WERI-Rb-1 (cell line): ENCODE data around the gene ANKRD12.

Source experiments
- DNase-seq: peaks from one replicate; pipeline ENCODE4 v3.0.0-alpha.2; 2020
- H3K27ac ChIP-seq: fragments of 250-450 bp; sonication (Bioruptor Pico); 2 replicates; pipeline ENCODE4 v1.5.1; 2020; ENCODE audit warnings: mild to moderate bottlenecking, moderate library complexity
- H3K27me3 ChIP-seq: fragments of 250-450 bp; sonication (Bioruptor Pico); 2 replicates; pipeline ENCODE4 v1.5.1; 2021; ENCODE audit warnings: mild to moderate bottlenecking, low read depth, moderate library complexity; ENCODE audit not compliant: insufficient read depth, severe bottlenecking
- H3K36me3 ChIP-seq: fragments of 250-450 bp; sonication (Bioruptor Pico); 2 replicates; pipeline ENCODE4 v1.5.1; 2020; ENCODE audit warnings: mild to moderate bottlenecking, moderate library complexity
- H3K4me3 ChIP-seq: 2 replicates; pipeline ENCODE4 v1.5.1; 2011; ENCODE audit warnings: low read depth, mild to moderate bottlenecking, control low read depth, low read length
- H3K9me3 ChIP-seq: fragments of 250-450 bp; sonication (Bioruptor Pico); 2 replicates; pipeline ENCODE4 v1.5.1; 2021; ENCODE audit warnings: mild to moderate bottlenecking, moderate library complexity; ENCODE audit not compliant: severe bottlenecking
- CTCF ChIP-seq: IDR thresholded peaks from 2 replicates; pipeline ENCODE4 v1.5.1; 2011; ENCODE audit warnings: low read depth, mild to moderate bottlenecking, control low read depth, inconsistent platforms, low read length

ANKRD12 gene

GRCh38 chr18:9333441-9334328 lies 197.1 kb downstream of the ANKRD12 start:
- H3K9me3 ChIP-seq = peaks cover 16% of the 10 kb centered on the region

GRCh38 chr18:9334329-9334972 lies 197.9 kb downstream of the ANKRD12 start, which contains the start of gene TWSG1:
TSS of gene TWSG1 (plus strand) at chr18:9334773. CDS start at chr18:9337230, 2,457 bp downstream.
- H3K9me3 ChIP-seq = peaks cover 16% of the 10 kb centered on the region
- TF ChIP-seq CTCF = peak; percentile 50; the same call in 1 of the 2 replicates
- H3K27ac ChIP-seq = peak within 1 kb of the TSS; percentile 66
- DNase-seq = peak; percentile 94
- peaks cover 17% of the 10 kb centered on the region for H3K36me3 ChIP-seq
- peak within 1 kb of the TSS; percentile 67 for H3K4me3 ChIP-seq
- no peaks in the 10 kb centered on the region for H3K27me3 ChIP-seq

More at GRCh38 chr18:9333441-9334328, 197.1 kb downstream of the ANKRD12 start:
- DNase-seq = no peak
- H3K36me3 ChIP-seq = peaks cover 14% of the 10 kb centered on the region
- no peak overlapping the region for H3K4me3 ChIP-seq
- H3K27me3 ChIP-seq = no peaks in the 10 kb centered on the region
- H3K27ac ChIP-seq = no peak overlapping the region
- TF ChIP-seq CTCF = no peak

GRCh38 chr18:9334973-9335696 lies 198.6 kb downstream of the ANKRD12 start:
- no peak for DNase-seq
- TF ChIP-seq CTCF = no peak
- H3K4me3 ChIP-seq = peak overlapping the region; percentile 67
- H3K9me3 ChIP-seq = peaks cover 16% of the 10 kb centered on the region
- no peaks in the 10 kb centered on the region for H3K27me3 ChIP-seq
- peak overlapping the region; percentile 66 for H3K27ac ChIP-seq
- H3K36me3 ChIP-seq = peaks cover 22% of the 10 kb centered on the region
